GM19324 (cell line): ENCODE measurements around the gene OR4E2.
"Not testable (repeated sequence)": the region's sequence is repeated elsewhere in the genome, so short reads cannot be mapped to it uniquely, and the experiment has no call there.

Experiments
- ATAC-seq: cut with Tn5 transposase; IDR thresholded peaks from one replicate; pipeline ENCODE4 v1.9.1; 2021; ENCODE audit warnings: mild to moderate bottlenecking, moderate library complexity; ENCODE audit not compliant: unreplicated experiment, low FRiP score

OR4E2 gene

DNA sequence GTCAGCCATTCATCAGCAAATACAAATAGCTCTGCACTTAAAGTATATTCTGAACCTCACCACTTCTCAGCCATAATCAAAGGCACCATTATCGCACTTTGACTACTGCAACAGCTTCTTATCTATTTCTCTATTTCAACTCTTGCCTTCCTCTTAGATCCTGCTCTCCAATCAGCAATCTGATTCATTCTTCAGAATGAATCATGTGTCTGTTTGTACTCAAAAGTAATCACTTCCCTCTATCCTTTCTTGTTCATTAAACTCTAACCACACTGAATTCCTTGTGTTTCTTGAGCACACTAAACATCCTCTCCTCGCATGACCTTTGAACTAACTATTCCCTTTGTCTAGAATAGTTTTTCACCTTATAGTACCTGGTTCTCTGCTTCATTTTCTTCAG, 32.8 kb downstream of the OR4E2 start:
- no peak for ATAC-seq

DNA sequence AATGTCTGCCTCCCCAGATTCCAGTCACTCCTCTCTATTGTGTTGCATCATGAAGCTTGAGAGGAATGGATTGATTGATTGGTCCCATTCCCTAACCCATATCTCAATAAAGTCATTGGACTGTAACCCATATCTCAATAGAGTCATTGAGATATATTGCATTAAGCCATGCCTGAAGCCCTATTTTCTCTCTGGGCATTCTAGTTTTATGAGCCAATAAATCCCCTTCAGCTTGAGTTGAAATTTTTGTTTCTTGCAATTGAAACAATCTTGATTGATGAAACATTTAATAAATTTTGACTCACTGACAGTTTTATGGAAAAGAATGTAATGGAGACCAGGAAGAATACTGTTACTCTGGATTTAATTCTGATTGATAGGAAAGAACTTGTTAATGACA, 40.8 kb downstream of the OR4E2 start:
- no peak for ATAC-seq

DNA sequence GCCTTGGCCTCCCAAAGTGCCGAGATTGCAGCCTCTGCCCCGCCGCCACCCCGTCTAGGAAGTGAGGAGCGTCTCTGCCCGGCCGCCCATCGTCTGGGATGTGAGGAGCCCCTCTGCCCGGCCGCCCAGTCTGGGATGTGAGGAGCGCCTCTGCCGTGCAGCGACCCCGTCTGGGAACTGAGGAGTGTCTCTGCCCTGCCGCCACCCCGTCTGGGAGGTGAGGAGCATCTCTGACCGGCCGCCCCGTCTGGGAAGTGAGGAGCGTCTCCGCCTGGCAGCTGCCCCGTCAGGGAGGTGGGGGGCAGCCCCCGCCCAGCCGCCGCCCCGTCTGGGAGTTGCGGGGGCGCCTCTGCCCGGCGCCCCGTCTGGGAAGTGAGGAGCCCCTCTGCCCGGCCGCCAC, 44.0 kb downstream of the OR4E2 start:
- not testable (repeated sequence) for ATAC-seq

DNA sequence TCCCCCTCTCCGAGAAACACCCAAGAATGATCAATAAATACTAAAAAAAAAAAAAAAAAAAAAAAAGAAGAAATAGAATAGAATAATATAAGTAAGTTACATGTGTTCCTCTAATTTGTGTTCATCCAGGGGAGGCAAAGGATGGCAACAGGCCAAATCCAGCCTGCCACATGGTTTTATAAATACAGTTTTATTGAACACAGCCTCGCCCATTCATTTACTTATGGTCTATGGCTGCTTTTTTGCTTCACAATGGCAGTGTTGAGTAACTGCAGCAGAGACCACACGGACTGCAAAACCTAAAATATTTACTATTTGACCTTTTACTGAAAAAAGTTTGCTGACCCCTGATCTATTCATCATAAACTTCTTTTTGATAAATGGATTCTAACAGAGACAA, 44.9 kb downstream of the OR4E2 start:
- ATAC-seq: not testable (repeated sequence)

DNA sequence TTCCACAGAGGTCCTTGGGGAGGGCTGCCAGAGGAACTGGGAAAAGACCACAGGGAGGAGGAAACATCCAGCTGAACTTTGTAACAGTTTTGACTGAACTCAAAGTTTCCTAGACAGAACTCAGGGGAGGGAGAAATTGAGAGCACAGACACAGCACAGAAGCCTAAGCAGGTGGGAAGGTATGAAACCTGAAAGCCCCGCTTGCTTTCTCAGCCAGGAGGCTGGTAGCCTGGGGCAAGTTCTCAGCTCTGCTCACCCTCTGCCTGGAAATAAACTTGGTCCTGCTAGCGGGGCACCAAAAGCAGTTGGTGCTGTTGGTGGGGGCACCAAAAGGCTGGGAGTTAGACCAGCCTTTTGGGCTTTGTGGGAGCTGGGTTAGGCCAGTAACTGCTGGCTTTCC, 45.9 kb downstream of the OR4E2 start:
- ATAC-seq: no peak

DNA sequence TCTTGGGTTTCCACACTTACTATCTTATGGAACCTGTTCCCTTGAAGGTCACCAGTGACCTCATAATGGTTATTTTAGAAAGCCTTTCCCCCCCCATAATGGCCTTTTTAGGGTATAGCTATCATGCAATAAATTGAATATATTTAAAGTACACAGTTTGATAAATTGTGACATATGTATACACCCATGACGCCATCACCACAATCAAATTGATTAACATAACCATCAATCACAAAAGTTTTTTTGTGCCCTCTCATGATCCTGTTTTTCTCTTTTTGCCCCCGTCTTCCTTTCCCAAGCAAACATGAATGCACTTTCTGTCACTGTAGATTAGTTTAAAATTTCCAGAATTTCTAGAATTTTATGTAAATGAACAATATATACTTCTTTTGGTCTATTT, 48.7 kb downstream of the OR4E2 start:
- ATAC-seq: no peak

DNA sequence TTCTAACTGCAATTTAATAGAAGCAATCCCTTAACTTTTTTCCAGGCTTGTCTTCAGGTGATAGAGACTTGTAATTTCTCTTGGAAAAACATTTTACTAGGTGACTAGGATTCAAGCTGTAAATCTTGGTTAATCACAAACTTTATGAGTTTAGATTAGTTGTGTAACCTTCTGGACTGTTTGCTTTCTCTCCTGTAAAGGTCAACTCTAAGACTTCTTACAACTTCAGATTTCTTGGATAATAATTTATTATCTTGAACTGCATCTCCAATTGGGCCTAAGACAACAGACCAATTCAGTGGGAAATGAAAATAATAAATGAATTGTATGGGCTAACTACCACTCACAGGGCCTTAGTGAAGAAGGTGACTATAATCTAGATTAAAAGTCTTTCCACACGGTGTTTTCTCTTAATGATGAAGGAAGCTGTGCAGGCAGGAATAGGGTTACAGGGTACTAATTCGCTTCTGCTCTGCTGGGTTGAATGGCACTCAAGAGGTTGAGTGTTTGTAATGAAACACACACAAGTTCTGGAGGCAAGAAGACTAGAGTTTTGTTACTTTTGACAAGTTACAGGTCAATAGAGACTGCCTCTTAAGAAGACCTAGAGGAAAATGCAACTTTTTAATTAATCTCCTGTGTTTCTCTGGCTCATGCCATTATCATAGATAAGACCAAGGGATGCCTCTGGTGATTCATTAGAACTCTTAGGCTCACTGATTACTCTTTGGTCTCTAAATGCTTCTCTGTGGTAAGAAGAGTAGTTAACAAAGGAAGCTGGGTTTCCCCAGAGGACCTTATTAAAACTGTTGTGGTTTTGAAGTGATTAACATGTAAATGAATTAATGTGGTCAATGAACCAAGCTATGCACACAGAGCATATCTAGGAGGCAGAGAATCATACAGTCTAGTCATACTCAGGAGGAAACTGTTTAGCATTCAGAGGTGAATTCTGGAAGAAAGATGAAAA, 50.0 kb downstream of the OR4E2 start:
- no peak for ATAC-seq

DNA sequence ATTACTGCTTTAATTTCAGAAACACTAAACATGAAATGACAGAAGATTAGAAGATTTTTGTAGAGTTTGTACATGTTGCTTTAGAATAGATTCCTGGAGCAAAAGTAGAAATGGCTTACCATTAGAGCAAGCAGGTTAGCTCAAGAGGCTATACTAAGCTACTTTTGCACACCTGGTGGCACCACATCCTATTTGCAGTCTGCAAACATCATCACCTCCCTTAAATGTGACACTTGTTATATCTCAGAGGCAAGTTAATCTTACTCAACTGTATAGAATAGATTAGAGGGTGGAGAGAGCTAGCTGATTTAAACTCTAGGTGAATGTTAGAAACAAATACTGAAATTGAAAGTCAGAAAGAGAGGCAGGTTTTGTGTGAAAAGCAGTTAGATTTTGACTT, 50.7 kb downstream of the OR4E2 start:
- ATAC-seq: no peak

DNA sequence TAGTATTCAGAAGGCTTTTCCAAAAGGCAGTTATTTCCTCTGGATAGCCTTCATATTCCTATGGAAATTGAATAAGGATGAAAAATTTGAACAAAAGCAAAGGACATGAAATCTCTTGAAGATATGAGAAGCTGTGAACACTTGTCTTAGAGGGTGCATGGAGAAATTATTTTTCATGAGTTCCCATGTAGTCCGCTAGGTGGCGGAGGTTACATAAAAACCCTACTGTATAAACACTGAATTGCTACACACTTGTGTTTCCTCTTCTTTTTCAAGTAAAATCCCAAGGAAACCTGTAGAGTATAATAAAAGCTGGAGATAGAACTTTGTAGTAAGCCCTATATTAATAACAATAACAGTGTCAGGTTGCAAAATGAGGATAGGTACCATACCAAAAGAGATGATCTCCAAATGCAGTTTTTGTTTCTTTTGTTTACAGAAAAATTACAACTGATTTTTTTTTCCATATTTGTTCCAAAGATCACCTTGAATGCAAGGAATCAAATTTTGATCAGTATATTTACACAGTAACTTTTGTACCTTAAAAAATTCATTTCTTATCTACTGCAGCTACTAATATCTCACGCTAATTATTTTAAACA, 57.8 kb downstream of the OR4E2 start:
- ATAC-seq: no peak

DNA sequence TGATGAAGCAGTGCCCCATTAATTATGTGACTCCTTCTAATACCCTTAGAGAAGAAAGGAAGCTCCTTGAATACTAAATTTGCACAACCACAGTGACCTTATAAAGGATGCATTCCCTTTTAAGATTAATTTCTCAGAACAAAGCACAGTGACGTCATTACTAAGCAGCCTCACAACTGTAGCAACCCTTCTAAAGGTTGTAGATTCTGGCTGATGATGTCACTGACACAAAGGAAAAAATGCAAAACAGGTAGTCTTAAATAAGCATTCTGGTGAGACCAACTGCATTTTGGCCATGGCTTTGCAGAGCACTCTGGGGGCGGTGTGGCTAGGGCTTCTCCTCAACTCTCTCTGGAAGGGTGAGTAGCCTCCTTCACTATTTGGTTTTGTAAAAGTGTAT, 58.4 kb downstream of the OR4E2 start:
- no peak for ATAC-seq

DNA sequence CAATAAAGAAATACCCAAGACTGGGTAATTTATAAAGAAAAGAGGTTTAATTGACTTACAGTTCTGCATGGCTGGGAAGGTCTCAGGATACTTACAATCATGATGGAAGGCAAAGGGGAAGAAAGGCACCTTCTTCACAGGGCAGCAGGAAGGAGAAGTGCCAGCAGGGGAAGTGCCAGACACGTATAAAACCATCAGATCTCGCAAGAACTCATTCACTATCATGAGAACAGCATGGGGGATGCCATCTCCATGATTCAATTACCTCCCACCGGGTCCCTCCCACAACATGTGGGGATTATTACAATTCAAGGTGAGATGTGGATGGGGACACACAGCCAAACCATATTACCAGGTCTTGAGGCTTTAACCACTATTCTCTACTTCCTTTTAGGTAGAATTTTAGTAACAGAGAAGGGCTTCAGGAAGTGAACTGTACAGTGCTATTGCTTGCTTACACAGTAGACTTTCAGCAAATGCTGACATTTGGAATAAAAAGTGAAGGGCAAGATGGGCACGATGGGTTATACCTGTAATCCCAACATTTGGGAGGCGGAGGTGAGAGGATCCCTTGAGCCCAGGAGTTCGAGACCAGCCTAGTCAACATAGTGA, 60.8 kb downstream of the OR4E2 start:
- no peak for ATAC-seq
